Left lung (tissue), 10 donors: ENCODE results near the gene NKX2-4. TPM values are rescaled to one million over a fixed set of nuclear protein-coding genes. Genes with fewer than 3 reads are reported as not detected.
"Not testable (repeated sequence)": the region's sequence is repeated elsewhere in the genome, so short reads cannot be mapped to it uniquely, and the experiment has no call there.

Experiments used
- ATAC-seq: fragments of 200-7000 bp; cut with Tn5 transposase; one replicate; pipeline ENCODE4 v1.9.1; 2020; ENCODE audit warnings: moderate library complexity
- DNase-seq, 4 donors: peaks; one replicate each; pipeline ENCODE4 v3.0.0-alpha.2; 2013 to 2020
- H3K27ac ChIP-seq, 2 donors: fragments of 200-600 bp; sonication (generic) in 1 of 2; one replicate each; pipeline versions ENCODE4 v1.5.0 to v1.8.0; 2020 to 2021
- H3K27me3 ChIP-seq, 2 donors: fragments of 200-600 bp; sonication (generic) in 1 of 2; one replicate each; pipeline versions ENCODE4 v1.5.0 to v1.8.0; 2020 to 2021
- H3K36me3 ChIP-seq, 2 donors: fragments of 200-600 bp; sonication (generic) in 1 of 2; one replicate each; pipeline versions ENCODE4 v1.5.0 to v1.8.0; 2020 to 2021
- H3K4me1 ChIP-seq, 2 donors: fragments of 200-600 bp; one replicate each; pipeline ENCODE4 v1.8.0; 2021
- H3K4me3 ChIP-seq, 2 donors: fragments of 200-600 bp; sonication (generic) in 1 of 2; one replicate each; pipeline versions ENCODE4 v1.5.0 to v1.8.0; 2020 to 2021; ENCODE audit warnings: mild to moderate bottlenecking in 1 of 2
- H3K9me3 ChIP-seq, 2 donors: fragments of 200-600 bp; sonication (generic) in 1 of 2; one replicate each; pipeline versions ENCODE4 v1.5.0 to v1.8.0; 2020 to 2021
- intact Hi-C, 2 donors: fragments of 100-400 bp; cut with DNase I; formaldehyde crosslinking; loops; one replicate each; pipeline versions ENCODE4 v1.11.2 to v1.14.2; 2022
- polyA plus RNA-seq, 6 donors: library from polyadenylated mRNA; unstranded; fragments of 120-200 nt; gene quantifications; one replicate each; pipeline ENCODE4 v1.2.1, GENCODE V29; 2013; ENCODE audit not compliant: insufficient read length in 6 of 6
- total RNA-seq, 2 donors: library from RNA; stranded (reverse); fragmentation: NEBNext Ultra II Directional; extraction: Animal tissue kit (Norgen Biotek cat#: 25700); gene quantifications; one replicate each; pipeline ENCODE4 v1.2.1, GENCODE V29; 2021
- TF ChIP-seq, protein P1 (sequence below), 2 donors: fragments of 200-600 bp; sonication (generic) in 1 of 2; IDR thresholded peaks; one replicate each; pipeline versions ENCODE4 v1.5.0 to v1.8.0; 2021; ENCODE audit warnings: antibody characterized with exemption in 2 of 2
- donor health status: DM: no; HTN: yes; CAD: no.
- donor health status: DM: no; HTN: no; CAD: no.

NKX2-4 gene
- total and polyA plus RNA-seq, 8 donors = not detected

DNA sequence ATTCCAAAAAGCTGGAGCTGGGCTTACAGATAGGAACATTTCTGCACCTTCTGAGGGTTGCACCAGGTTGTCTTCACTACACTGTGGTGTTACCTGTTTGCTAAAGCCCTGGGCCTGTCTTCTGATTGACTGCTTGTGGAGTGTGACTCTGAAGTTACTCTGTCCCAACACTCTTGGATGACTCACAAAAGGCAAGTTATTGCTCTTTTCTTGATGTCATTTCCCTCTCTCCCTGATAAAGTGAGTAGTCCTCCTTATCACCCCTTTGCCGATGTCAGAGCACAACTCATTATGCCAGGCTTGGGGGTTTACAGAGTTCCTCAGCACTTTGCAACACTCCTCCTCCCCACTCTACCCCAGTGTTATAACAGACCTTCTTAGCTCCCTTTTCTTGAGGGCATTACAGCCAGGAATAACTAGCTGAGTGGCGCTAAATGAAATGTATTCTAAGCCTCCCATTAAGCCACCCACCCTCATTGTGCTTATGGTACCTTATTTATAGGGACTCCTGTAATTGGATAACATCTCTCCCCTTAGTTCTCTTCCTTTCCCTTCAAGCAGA lies 36.1 kb upstream of the NKX2-4 start:
- no peak for DNase-seq
- H3K27ac ChIP-seq = no peak overlapping the region
- TF ChIP-seq, protein P1, sequence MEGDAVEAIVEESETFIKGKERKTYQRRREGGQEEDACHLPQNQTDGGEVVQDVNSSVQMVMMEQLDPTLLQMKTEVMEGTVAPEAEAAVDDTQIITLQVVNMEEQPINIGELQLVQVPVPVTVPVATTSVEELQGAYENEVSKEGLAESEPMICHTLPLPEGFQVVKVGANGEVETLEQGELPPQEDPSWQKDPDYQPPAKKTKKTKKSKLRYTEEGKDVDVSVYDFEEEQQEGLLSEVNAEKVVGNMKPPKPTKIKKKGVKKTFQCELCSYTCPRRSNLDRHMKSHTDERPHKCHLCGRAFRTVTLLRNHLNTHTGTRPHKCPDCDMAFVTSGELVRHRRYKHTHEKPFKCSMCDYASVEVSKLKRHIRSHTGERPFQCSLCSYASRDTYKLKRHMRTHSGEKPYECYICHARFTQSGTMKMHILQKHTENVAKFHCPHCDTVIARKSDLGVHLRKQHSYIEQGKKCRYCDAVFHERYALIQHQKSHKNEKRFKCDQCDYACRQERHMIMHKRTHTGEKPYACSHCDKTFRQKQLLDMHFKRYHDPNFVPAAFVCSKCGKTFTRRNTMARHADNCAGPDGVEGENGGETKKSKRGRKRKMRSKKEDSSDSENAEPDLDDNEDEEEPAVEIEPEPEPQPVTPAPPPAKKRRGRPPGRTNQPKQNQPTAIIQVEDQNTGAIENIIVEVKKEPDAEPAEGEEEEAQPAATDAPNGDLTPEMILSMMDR (IDR thresholded peaks at IDR 0.05) = no peak
- intact Hi-C loops = no loop called here
- ATAC-seq = no peak
- H3K4me3 ChIP-seq = no peak overlapping the region
- H3K9me3 ChIP-seq = no peaks in the 10 kb centered on the region
- no peaks in the 10 kb centered on the region for H3K36me3 ChIP-seq
- no peaks in the 10 kb centered on the region for H3K4me1 ChIP-seq
- peaks cover 0 to 31% of the 10 kb centered on the region in 2 donors for H3K27me3 ChIP-seq

DNA sequence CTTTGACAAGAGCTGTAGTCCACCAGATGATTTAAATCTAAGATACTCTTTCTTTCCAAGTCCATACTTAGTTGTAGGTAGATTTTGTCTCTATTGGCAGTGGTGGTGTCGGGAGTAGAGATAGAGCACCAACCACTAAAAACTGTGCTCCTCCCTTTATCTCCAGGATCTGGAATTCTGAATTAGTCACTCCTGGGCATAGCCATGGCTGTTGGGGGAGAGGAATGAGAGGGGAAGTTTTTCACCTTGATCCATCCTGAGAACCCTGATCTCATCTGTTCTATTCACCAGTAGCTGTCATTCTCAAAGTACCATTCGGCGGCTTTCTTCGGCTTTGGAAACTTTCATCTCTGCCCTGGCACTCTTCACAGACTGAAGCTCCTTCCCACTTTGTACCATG lies 35.6 kb upstream of the NKX2-4 start:
- H3K9me3 ChIP-seq = no peaks in the 10 kb centered on the region
- H3K4me3 ChIP-seq = no peak overlapping the region
- ATAC-seq (no peak), DNase-seq (no peak)
- no peaks in the 10 kb centered on the region for H3K36me3 ChIP-seq
- intact Hi-C loops = no loop called here
- TF ChIP-seq, protein P1 (IDR thresholded peaks at IDR 0.05) = no peak
- no peak overlapping the region for H3K27ac ChIP-seq
- H3K27me3 ChIP-seq = peaks cover 0 to 31% of the 10 kb centered on the region in 2 donors
- no peaks in the 10 kb centered on the region for H3K4me1 ChIP-seq

DNA sequence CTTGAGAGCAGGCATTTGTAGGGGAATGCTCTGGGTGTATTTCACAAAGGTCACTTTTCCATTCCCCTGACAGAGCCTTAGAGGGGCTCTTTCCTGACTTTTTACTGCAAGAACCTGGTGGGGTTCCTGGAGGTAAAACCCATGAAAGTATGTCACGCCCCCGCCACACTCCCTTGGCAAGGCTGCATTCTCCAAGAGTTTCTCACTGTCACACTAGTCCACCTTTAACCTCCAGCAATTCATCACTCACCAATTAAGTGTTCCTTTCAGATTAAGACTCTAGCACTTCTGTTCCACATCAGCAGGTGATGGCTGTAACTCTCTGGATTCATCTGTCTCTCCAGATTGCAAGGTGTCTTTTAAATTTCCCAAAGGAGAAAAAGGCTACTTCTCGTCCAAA lies 32.7 kb upstream of the NKX2-4 start:
- ATAC-seq (no peak), DNase-seq (no peak)
- H3K4me1 ChIP-seq = no peaks in the 10 kb centered on the region
- TF ChIP-seq, protein P1 (IDR thresholded peaks at IDR 0.05) = no peak
- intact Hi-C loops = no loop called here
- no peaks in the 10 kb centered on the region for H3K36me3 ChIP-seq
- H3K9me3 ChIP-seq = peaks cover 0 to 10% of the 10 kb centered on the region in 2 donors
- peaks cover 0 to 22% of the 10 kb centered on the region in 2 donors for H3K27me3 ChIP-seq
- H3K4me3 ChIP-seq = no peak overlapping the region
- no peak overlapping the region for H3K27ac ChIP-seq

DNA sequence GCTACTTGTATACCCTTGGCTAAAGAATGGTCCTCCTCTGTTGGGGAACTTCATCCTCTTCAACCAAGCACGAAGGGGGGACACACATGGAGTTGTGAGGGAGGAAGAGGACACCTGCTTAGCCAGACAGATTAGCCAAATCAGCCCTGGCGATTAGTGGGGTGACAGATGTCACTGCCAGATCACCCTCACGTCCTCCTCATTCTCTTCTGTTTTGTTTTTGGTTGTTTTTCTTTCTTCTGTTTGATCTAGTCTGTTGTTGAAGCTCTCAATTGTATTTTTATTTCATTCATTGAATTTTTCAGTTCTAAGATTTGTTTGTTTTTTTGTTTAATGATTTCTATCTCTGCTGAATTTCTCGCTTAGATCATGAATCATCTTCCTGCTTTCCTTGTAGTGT lies 27.5 kb upstream of the NKX2-4 start:
- ATAC-seq = no peak
- H3K27ac ChIP-seq = no peak overlapping the region
- H3K4me3 ChIP-seq = no peak overlapping the region
- no peak for DNase-seq
- H3K36me3 ChIP-seq = no peaks in the 10 kb centered on the region
- no peaks in the 10 kb centered on the region for H3K4me1 ChIP-seq
- peaks cover 0 to 48% of the 10 kb centered on the region in 2 donors for H3K9me3 ChIP-seq
- TF ChIP-seq, protein P1 (IDR thresholded peaks at IDR 0.05) = no peak
- intact Hi-C loops = no loop called here
- no peaks in the 10 kb centered on the region for H3K27me3 ChIP-seq

DNA sequence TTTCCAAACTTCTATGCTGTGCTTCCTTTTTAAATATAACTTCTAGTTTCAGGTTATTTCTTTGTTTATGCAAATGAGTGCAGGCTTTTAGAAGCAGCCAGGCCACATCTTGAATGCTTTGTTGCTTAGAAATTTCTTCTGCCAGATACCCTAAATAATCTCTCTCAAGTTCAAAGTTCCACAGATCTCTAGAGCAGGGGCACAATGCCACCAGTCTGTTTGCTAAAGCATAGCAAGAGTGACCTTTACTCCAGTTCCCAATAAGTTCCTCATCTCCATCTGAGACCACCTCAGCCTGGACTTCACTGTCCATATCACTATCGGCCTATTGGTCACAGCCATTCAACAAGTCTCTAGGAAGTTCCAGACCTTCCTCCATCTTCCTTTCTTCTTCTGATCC lies 26.4 kb upstream of the NKX2-4 start:
- DNase-seq, H3K27ac ChIP-seq, intact Hi-C loops, H3K4me3 ChIP-seq, H3K4me1 ChIP-seq, ATAC-seq, H3K36me3 ChIP-seq, H3K27me3 ChIP-seq: not testable (repeated sequence)
- H3K9me3 ChIP-seq = peaks cover 0 to 51% of the 10 kb centered on the region in 2 donors
